ENCODE results near the gene SINHCAF.
"Not testable (repeated sequence)": the region's sequence is repeated elsewhere in the genome, so short reads cannot be mapped to it uniquely, and the experiment has no call there.

SINHCAF gene

GRCh38 chr12:31263661-31264060 lies 62.3 kb downstream of the SINHCAF start:
- no peak for DNase-seq (ENCODE audit: low read depth)

- no peak for DNase-seq (ENCODE audit: low read depth)
Measured at GRCh38 chr12:31261744-31262143, 64.2 kb downstream of the SINHCAF start.

GRCh38 chr12:31260840-31261239 lies 65.1 kb downstream of the SINHCAF start:
- DNase-seq (ENCODE audit: low read depth): no peak

GRCh38 chr12:31259136-31259886 lies 66.6 kb downstream of the SINHCAF start:
- DNase-seq (ENCODE audit: low read depth): no peak

- DNase-seq (ENCODE audit: low read depth): no peak
Measured at GRCh38 chr12:31257784-31258183, 68.2 kb downstream of the SINHCAF start.

- DNase-seq (ENCODE audit: low read depth): not testable (repeated sequence)
Measured at GRCh38 chr12:31251707-31252611, 74.0 kb downstream of the SINHCAF start.

- DNase-seq (ENCODE audit: low read depth): no peak
Measured at GRCh38 chr12:31250179-31250578, 75.8 kb downstream of the SINHCAF start.

- DNase-seq (ENCODE audit: low read depth): no peak
Measured at GRCh38 chr12:31249356-31249755, 76.6 kb downstream of the SINHCAF start.

- no peak for DNase-seq (ENCODE audit: low read depth)
Measured at GRCh38 chr12:31248815-31249214, 77.1 kb downstream of the SINHCAF start.

GRCh38 chr12:31248337-31248736 lies 77.6 kb downstream of the SINHCAF start:
- DNase-seq (ENCODE audit: low read depth): no peak

GRCh38 chr12:31246470-31246850 lies 79.5 kb downstream of the SINHCAF start:
- DNase-seq (ENCODE audit: low read depth): peak; percentile 81

GRCh38 chr12:31245822-31246469 lies 80.0 kb downstream of the SINHCAF start:
- DNase-seq (ENCODE audit: low read depth): no peak

GRCh38 chr12:31242418-31242817 lies 83.5 kb downstream of the SINHCAF start:
- not testable (repeated sequence) for DNase-seq (ENCODE audit: low read depth)

GRCh38 chr12:31238764-31239387 lies 87.1 kb downstream of the SINHCAF start:
- DNase-seq (ENCODE audit: low read depth): peak; percentile 46

GRCh38 chr12:31238333-31238732 lies 87.6 kb downstream of the SINHCAF start:
- not testable (repeated sequence) for DNase-seq (ENCODE audit: low read depth)

GRCh38 chr12:31236998-31237637 lies 88.8 kb downstream of the SINHCAF start:
- DNase-seq (ENCODE audit: low read depth): no peak

- no peak for DNase-seq (ENCODE audit: low read depth)
Measured at GRCh38 chr12:31235868-31236395, 90.0 kb downstream of the SINHCAF start.

GRCh38 chr12:31234955-31235867 lies 90.7 kb downstream of the SINHCAF start:
- peak; percentile 31 for DNase-seq (ENCODE audit: low read depth)

GRCh38 chr12:31234053-31234840 lies 91.7 kb downstream of the SINHCAF start:
- no peak for DNase-seq (ENCODE audit: low read depth)

Measured in amniotic epithelial cell (primary cell).